Lung (tissue), 12 donors: ENCODE results near the gene RABGAP1L. TPM values are rescaled to one million over a fixed set of nuclear protein-coding genes. Genes with fewer than 3 reads are reported as not detected.

ENCODE experiments used
- ATAC-seq: fragments of 200-7000 bp; cut with Tn5 transposase; one replicate; pipeline ENCODE4 v1.9.1; 2020; ENCODE audit warnings: moderate number of reproducible peaks; ENCODE audit not compliant: insufficient read depth, low FRiP score
- DNase-seq, 3 donors: peaks; one replicate each; pipeline ENCODE4 v3.0.0-alpha.2; 2013 to 2017
- H3K27ac ChIP-seq, 2 donors: one replicate each; pipeline ENCODE4 v1.5.1; 2013; ENCODE audit warnings: mild to moderate bottlenecking in 2 of 2, moderate library complexity in 2 of 2, control low read depth in 1 of 2, inconsistent platforms in 1 of 2, low read depth in 1 of 2, low read length in 1 of 2
- H3K27me3 ChIP-seq, 3 donors: one replicate each; pipeline ENCODE4 v1.5.1; 2013; ENCODE audit warnings: low read length in 2 of 3; ENCODE audit not compliant: control insufficient read depth in 3 of 3, insufficient read depth in 3 of 3
- H3K36me3 ChIP-seq, 4 donors: one replicate each; pipeline ENCODE4 v1.5.1; 2013; ENCODE audit warnings: low read length in 4 of 4, mild to moderate bottlenecking in 1 of 4, moderate library complexity in 1 of 4; ENCODE audit not compliant: control insufficient read depth in 4 of 4, insufficient read depth in 4 of 4
- H3K4me1 ChIP-seq, 5 donors: one replicate each; pipeline ENCODE4 v1.5.1; 2013; ENCODE audit warnings: low read length in 5 of 5, mild to moderate bottlenecking in 2 of 5, moderate library complexity in 1 of 5; ENCODE audit not compliant: control insufficient read depth in 5 of 5, insufficient read depth in 5 of 5
- H3K4me3 ChIP-seq: one replicate; pipeline ENCODE4 v1.5.1; 2013; ENCODE audit warnings: mild to moderate bottlenecking, control low read depth, moderate library complexity
- H3K9ac ChIP-seq, 2 donors: one replicate each; pipeline ENCODE4 v1.5.1; 2013; ENCODE audit warnings: low read length in 2 of 2, control low read depth in 1 of 2; ENCODE audit not compliant: insufficient read depth in 1 of 2
- H3K9me3 ChIP-seq, 4 donors: one replicate each; pipeline ENCODE4 v1.5.1; 2013; ENCODE audit warnings: low read length in 3 of 4, mild to moderate bottlenecking in 1 of 4, moderate library complexity in 1 of 4; ENCODE audit not compliant: control insufficient read depth in 4 of 4, insufficient read depth in 3 of 4
- CTCF ChIP-seq: IDR thresholded peaks from 2 replicates; pipeline ENCODE4 v1.5.1; 2012; ENCODE audit warnings: mild to moderate bottlenecking; ENCODE audit errors: control extremely low read depth, extremely low read depth
- WGBS, 2 donors: extraction: QIAGEN DNeasy Blood & Tissue Kit; methylation state at CpG; one replicate each; pipeline ENCODE4 v1.1.7; 2013; 5-methylcytosine and 5-hydroxymethylcytosine counted together
- polyA plus RNA-seq, 2 donors: library from polyadenylated mRNA; stranded (reverse); fragments of 200-250 nt; gene quantifications; one replicate each; pipeline ENCODE4 v1.2.1, GENCODE V29; 2013
- total RNA-seq, 2 donors: library from RNA; depleted of rRNA in 1 of 2; stranded (reverse); fragments of >200 nt in 1 of 2; gene quantifications; one replicate each; pipeline ENCODE4 v1.2.1, GENCODE V29; 2014 to 2021
- donor health status: control.
- donor health status: control.
- donor health status: Bipolar disorder and iron deficiency.
- donor health status: healthy.
- donor health status: DM: yes; HTN: yes; CAD: no.

RABGAP1L gene
- total and polyA plus RNA-seq, 4 donors, result 16.0 to 123 (median 44.5) TPM

- WGBS, 2 donors, result 92 to 94% methylated on average over 3 of the region's 3 CpGs
- no peak for ATAC-seq
- Histone ChIP-seq H3K4me3 (no peak overlapping the region), H3K9me3 (peaks cover 0 to 3% (median 0%) of the 10 kb centered on the region in 4 donors), H3K4me1 (no peaks in the 10 kb centered on the region), H3K27ac (no peak overlapping the region), H3K9ac (no peak overlapping the region), H3K36me3 (no peaks in the 10 kb centered on the region), H3K27me3 (no peaks in the 10 kb centered on the region)
- no peak for DNase-seq
- TF ChIP-seq CTCF, result no peak
Observed at GRCh38 chr1:174344162-174344561, 184.8 kb downstream of the RABGAP1L start.

- Histone ChIP-seq H3K27ac (no peak overlapping the region), H3K27me3 (no peaks in the 10 kb centered on the region), H3K36me3 (no peaks in the 10 kb centered on the region), H3K4me1 (peaks cover 0 to 13% (median 0%) of the 10 kb centered on the region in 5 donors), H3K9me3 (no peaks in the 10 kb centered on the region), H3K9ac (no peak overlapping the region), H3K4me3 (no peak overlapping the region)
- DNase-seq, result no peak
- TF ChIP-seq CTCF, result no peak
- no peak for ATAC-seq
Observed at GRCh38 chr1:174352117-174352516, 192.8 kb downstream of the RABGAP1L start.

GRCh38 chr1:174352883-174353608 lies 193.7 kb downstream of the RABGAP1L start:
- no peaks in the 10 kb centered on the region for H3K9me3 ChIP-seq
- H3K36me3 ChIP-seq, result no peaks in the 10 kb centered on the region
- 85 to 98% methylated on average over 3 of the region's 3 CpGs for WGBS, 2 donors
- no peak for DNase-seq
- no peak for TF ChIP-seq CTCF
- H3K27ac ChIP-seq, result no peak overlapping the region
- ATAC-seq, result no peak
- no peak overlapping the region for H3K9ac ChIP-seq
- H3K4me1 ChIP-seq, result peaks cover 0 to 18% (median 0%) of the 10 kb centered on the region in 5 donors
- no peak overlapping the region for H3K4me3 ChIP-seq
- H3K27me3 ChIP-seq, result no peaks in the 10 kb centered on the region

- peaks cover 0 to 11% (median 0%) of the 10 kb centered on the region in 5 donors for H3K4me1 ChIP-seq
- DNase-seq, result peak in 1 of 3 donors; percentile 4
- H3K27me3 ChIP-seq, result no peaks in the 10 kb centered on the region
- no peak for TF ChIP-seq CTCF
- 79 to 88% methylated on average over 3 of the region's 3 CpGs for WGBS, 2 donors
- H3K9ac ChIP-seq, result no peak overlapping the region
- H3K36me3 ChIP-seq, result no peaks in the 10 kb centered on the region
- no peak overlapping the region for H3K27ac ChIP-seq
- no peaks in the 10 kb centered on the region for H3K9me3 ChIP-seq
- no peak for ATAC-seq
- no peak overlapping the region for H3K4me3 ChIP-seq
Observed at GRCh38 chr1:174358344-174358743, 199.0 kb downstream of the RABGAP1L start.
